Lung (tissue), 12 donors: ENCODE results near the gene NEDD9. TPM values are rescaled to one million over a fixed set of nuclear protein-coding genes. Genes with fewer than 3 reads are reported as not detected.

Experiments used
- ATAC-seq: fragments of 200-7000 bp; cut with Tn5 transposase; one replicate; pipeline ENCODE4 v1.9.1; 2020; ENCODE audit warnings: moderate number of reproducible peaks; ENCODE audit not compliant: insufficient read depth, low FRiP score
- DNase-seq, 3 donors: peaks; one replicate each; pipeline ENCODE4 v3.0.0-alpha.2; 2013 to 2017
- H3K27ac ChIP-seq, 2 donors: one replicate each; pipeline ENCODE4 v1.5.1; 2013; ENCODE audit warnings: mild to moderate bottlenecking in 2 of 2, moderate library complexity in 2 of 2, control low read depth in 1 of 2, inconsistent platforms in 1 of 2, low read depth in 1 of 2, low read length in 1 of 2
- H3K27me3 ChIP-seq, 3 donors: one replicate each; pipeline ENCODE4 v1.5.1; 2013; ENCODE audit warnings: low read length in 2 of 3; ENCODE audit not compliant: control insufficient read depth in 3 of 3, insufficient read depth in 3 of 3
- H3K36me3 ChIP-seq, 4 donors: one replicate each; pipeline ENCODE4 v1.5.1; 2013; ENCODE audit warnings: low read length in 4 of 4, mild to moderate bottlenecking in 1 of 4, moderate library complexity in 1 of 4; ENCODE audit not compliant: control insufficient read depth in 4 of 4, insufficient read depth in 4 of 4
- H3K4me1 ChIP-seq, 5 donors: one replicate each; pipeline ENCODE4 v1.5.1; 2013; ENCODE audit warnings: low read length in 5 of 5, mild to moderate bottlenecking in 2 of 5, moderate library complexity in 1 of 5; ENCODE audit not compliant: control insufficient read depth in 5 of 5, insufficient read depth in 5 of 5
- H3K4me3 ChIP-seq: one replicate; pipeline ENCODE4 v1.5.1; 2013; ENCODE audit warnings: mild to moderate bottlenecking, control low read depth, moderate library complexity
- H3K9ac ChIP-seq, 2 donors: one replicate each; pipeline ENCODE4 v1.5.1; 2013; ENCODE audit warnings: low read length in 2 of 2, control low read depth in 1 of 2; ENCODE audit not compliant: insufficient read depth in 1 of 2
- H3K9me3 ChIP-seq, 4 donors: one replicate each; pipeline ENCODE4 v1.5.1; 2013; ENCODE audit warnings: low read length in 3 of 4, mild to moderate bottlenecking in 1 of 4, moderate library complexity in 1 of 4; ENCODE audit not compliant: control insufficient read depth in 4 of 4, insufficient read depth in 3 of 4
- WGBS, 2 donors: extraction: QIAGEN DNeasy Blood & Tissue Kit; methylation state at CpG; one replicate each; pipeline ENCODE4 v1.1.7; 2013; 5-methylcytosine and 5-hydroxymethylcytosine counted together
- polyA plus RNA-seq, 2 donors: library from polyadenylated mRNA; stranded (reverse); fragments of 200-250 nt; gene quantifications; one replicate each; pipeline ENCODE4 v1.2.1, GENCODE V29; 2013
- total RNA-seq, 2 donors: library from RNA; depleted of rRNA in 1 of 2; stranded (reverse); fragments of >200 nt in 1 of 2; gene quantifications; one replicate each; pipeline ENCODE4 v1.2.1, GENCODE V29; 2014 to 2021
- TF ChIP-seq, protein P1 (sequence below): IDR thresholded peaks from 2 replicates; pipeline ENCODE4 v1.5.1; 2012; ENCODE audit warnings: mild to moderate bottlenecking; ENCODE audit errors: control extremely low read depth, extremely low read depth
- donor health status: control.
- donor health status: control.
- donor health status: Bipolar disorder and iron deficiency.
- donor health status: healthy.
- donor health status: DM: yes; HTN: yes; CAD: no.

The NEDD9 gene
- total and polyA plus RNA-seq, 4 donors: 28.2 to 158 (median 125) TPM

DNA sequence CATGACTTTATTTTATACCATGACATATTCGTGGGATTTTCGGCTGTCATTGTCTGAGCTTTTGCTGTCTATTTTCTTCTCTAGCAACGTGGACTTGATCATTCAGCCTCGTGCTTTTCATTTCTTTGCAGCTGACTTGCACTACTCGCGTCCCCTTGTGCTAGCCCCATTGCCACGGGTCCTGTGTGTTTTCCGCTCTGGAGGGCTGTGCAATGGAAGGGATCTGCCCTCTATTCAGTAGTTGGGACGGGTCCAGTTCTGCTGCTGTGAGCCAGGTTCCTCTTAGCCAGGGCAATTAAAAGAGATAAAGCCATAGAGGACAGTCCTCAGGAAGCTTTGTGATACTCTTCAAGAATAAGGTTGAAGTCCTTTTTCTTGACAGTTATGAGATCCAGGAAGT is 17.6 kb downstream of the NEDD9 start:
- 59 to 78% methylated on average over 9 of the region's 9 CpGs for WGBS, 2 donors
- H3K9ac ChIP-seq: no peak overlapping the region
- ATAC-seq: no peak
- H3K9me3 ChIP-seq: no peaks in the 10 kb centered on the region
- no peak for DNase-seq
- H3K4me3 ChIP-seq: no peak overlapping the region
- TF ChIP-seq, protein P1, sequence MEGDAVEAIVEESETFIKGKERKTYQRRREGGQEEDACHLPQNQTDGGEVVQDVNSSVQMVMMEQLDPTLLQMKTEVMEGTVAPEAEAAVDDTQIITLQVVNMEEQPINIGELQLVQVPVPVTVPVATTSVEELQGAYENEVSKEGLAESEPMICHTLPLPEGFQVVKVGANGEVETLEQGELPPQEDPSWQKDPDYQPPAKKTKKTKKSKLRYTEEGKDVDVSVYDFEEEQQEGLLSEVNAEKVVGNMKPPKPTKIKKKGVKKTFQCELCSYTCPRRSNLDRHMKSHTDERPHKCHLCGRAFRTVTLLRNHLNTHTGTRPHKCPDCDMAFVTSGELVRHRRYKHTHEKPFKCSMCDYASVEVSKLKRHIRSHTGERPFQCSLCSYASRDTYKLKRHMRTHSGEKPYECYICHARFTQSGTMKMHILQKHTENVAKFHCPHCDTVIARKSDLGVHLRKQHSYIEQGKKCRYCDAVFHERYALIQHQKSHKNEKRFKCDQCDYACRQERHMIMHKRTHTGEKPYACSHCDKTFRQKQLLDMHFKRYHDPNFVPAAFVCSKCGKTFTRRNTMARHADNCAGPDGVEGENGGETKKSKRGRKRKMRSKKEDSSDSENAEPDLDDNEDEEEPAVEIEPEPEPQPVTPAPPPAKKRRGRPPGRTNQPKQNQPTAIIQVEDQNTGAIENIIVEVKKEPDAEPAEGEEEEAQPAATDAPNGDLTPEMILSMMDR: no peak
- peaks cover 0 to 16% (median 4%) of the 10 kb centered on the region in 4 donors for H3K36me3 ChIP-seq
- H3K4me1 ChIP-seq: peaks cover 39 to 77% (median 52%) of the 10 kb centered on the region in 5 donors
- peak overlapping the region; percentile 78 to 89 for H3K27ac ChIP-seq
- H3K27me3 ChIP-seq: no peaks in the 10 kb centered on the region

DNA sequence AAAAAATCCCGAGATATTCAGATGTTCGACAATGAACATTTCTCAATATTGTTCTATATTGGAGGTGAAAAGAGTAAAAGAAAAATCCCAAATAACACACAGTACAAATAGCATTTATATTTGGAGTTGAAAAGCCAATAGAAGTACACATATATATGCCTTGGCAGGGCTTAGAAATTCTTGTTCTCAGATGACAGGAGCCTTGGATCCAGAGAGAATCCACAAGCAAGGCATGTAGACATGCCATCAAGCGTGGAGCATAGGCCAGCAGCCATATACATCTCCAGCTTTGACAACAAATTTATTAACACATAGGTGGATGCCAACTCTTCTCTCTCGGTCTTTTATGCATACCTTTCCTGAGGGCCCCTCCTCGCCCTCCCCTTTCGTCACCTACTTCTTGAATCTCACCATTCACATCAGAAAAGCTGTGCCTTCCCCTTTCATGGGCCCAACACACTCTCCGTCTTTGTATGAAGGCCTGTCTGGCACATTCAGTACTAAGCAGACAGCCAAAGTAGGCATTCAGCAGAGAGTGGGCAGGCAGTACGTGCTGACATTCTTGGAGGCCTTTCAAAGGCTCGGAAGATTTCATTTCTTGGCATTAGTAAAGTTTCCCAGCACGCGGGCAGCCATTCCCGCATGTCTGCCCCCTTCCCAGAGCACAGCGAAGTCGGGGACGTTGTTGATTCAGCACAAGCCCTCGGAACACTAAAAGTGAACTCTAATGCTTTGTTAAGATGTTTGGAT is 18.2 kb downstream of the NEDD9 start:
- ATAC-seq (no peak), DNase-seq (peak; percentile 46 to 66 (median 61))
- H3K27me3 ChIP-seq: no peaks in the 10 kb centered on the region
- no peak overlapping the region for H3K9ac ChIP-seq
- H3K4me1 ChIP-seq: peaks cover 35 to 80% (median 56%) of the 10 kb centered on the region in 5 donors
- H3K4me3 ChIP-seq: no peak overlapping the region
- TF ChIP-seq, protein P1: no peak
- 55 to 73% methylated on average over 16 of the region's 16 CpGs for WGBS, 2 donors
- peaks cover 0 to 19% (median 5%) of the 10 kb centered on the region in 4 donors for H3K36me3 ChIP-seq
- no peaks in the 10 kb centered on the region for H3K9me3 ChIP-seq
- H3K27ac ChIP-seq: peak overlapping the region; percentile 78 to 89

DNA sequence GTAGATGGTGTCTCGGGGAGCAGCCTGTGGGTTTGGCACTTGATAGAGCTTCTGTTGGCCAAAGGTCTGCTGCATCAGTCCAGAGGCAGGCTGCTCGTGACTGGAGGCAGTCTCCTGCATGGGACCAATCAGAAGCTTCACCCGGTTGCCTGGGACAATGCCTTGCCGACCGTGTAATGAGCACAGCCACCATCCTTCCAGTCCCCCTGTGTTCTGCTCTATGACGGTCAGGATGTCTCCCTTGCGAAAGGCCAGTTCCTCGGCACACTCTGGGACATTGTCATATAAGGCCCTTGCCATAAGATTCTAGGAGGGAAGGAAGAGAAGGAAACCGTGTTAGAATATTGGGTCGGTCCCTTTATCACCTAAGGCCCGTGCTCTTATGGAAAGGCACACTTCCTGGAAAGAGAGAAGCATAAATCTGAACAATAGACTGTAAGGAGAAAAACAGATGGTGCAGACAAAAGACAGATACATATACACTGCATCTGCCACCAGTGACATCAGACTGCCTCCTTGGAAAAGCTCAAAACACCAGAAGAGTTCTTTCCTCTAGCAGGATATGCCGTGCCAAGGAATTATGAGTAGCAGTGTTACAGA is 18.9 kb downstream of the NEDD9 start:
- WGBS, 2 donors: 64 to 71% methylated on average over 12 of the region's 12 CpGs
- peak overlapping the region in 1 of 2 donors; percentile 67 for H3K9ac ChIP-seq
- no peak overlapping the region for H3K4me3 ChIP-seq
- H3K36me3 ChIP-seq: peaks cover 0 to 19% (median 6%) of the 10 kb centered on the region in 4 donors
- no peaks in the 10 kb centered on the region for H3K9me3 ChIP-seq
- DNase-seq (peak; percentile 78 to 95 (median 93)), ATAC-seq (no peak)
- TF ChIP-seq, protein P1: no peak
- H3K4me1 ChIP-seq: peaks cover 34 to 74% (median 51%) of the 10 kb centered on the region in 5 donors
- no peaks in the 10 kb centered on the region for H3K27me3 ChIP-seq
- peak overlapping the region; percentile 65 to 92 for H3K27ac ChIP-seq
